GM21529 (cell line): ENCODE results near the gene POLD2.

Experiments
- ATAC-seq: cut with Tn5 transposase; IDR thresholded peaks from one replicate; pipeline ENCODE4 v1.9.1; 2021; ENCODE audit not compliant: unreplicated experiment

POLD2 gene

DNA sequence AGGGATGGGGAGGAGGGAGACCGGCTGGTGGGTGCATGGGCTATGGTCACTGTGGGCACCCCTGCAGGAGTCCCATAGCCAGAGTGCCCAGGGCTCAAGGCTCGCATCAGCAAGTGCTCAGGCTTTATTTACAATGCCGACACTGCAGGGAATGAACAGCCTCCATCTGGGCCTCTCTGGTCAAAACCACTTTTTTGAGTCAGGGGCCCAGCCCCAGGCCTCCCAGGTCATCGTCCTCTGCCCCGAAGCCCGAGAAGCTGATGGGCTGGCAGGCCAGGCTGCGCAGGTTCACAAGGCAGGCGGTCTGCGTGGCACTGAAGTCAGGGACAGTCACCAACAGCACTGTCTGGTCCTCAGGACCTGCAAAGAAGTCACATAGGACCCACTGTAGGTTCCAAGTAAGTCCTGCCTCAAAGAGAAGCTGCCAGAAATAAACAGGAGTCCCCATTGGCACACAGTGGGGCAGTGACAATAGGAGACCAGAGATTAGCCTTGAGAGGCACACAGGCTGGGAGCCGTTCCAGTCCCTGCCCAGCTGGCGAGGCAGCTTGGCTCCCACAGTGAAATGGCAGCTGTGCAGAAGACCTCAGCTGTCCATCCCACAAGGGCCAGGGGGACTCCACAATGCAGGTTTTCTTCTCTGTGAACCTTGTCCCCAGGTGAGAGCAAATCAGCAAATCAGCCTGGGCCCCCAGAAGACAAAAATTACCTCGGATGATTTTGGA, 8.6 kb downstream of the POLD2 start:
- no peak for ATAC-seq

GRCh38 chr7:44113764-44114354, 9.5 kb downstream of the POLD2 start:
- no peak for ATAC-seq

DNA sequence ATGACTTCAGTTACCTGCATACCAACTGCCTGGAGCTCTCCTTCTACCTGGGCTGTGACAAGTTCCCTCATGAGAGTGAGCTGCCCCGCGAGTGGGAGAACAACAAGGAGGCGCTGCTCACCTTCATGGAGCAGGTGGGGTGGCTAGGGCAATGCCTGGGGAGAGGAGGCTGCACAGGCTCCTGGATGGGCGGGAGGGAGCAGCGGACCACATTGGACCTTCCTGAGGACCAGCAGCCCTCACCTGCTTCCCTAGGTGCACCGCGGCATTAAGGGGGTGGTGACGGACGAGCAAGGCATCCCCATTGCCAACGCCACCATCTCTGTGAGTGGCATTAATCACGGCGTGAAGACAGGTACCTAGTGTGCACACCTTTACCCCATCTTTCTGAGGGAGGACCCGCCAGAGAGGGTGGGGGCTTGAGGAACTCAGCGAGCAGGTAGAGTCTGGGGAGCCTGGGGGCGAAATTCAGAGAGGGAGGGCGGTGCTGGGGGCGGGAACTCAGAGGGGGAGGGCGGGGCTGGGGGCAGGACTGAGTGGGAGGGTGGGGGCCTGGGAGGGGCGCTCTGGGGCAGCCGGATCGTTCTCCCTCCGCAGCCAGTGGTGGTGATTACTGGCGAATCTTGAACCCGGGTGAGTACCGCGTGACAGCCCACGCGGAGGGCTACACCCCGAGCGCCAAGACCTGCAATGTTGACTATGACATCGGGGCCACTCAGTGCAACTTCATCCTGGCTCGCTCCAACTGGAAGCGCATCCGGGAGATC, 10.2 kb downstream of the POLD2 start:
- ATAC-seq, result no peak

DNA sequence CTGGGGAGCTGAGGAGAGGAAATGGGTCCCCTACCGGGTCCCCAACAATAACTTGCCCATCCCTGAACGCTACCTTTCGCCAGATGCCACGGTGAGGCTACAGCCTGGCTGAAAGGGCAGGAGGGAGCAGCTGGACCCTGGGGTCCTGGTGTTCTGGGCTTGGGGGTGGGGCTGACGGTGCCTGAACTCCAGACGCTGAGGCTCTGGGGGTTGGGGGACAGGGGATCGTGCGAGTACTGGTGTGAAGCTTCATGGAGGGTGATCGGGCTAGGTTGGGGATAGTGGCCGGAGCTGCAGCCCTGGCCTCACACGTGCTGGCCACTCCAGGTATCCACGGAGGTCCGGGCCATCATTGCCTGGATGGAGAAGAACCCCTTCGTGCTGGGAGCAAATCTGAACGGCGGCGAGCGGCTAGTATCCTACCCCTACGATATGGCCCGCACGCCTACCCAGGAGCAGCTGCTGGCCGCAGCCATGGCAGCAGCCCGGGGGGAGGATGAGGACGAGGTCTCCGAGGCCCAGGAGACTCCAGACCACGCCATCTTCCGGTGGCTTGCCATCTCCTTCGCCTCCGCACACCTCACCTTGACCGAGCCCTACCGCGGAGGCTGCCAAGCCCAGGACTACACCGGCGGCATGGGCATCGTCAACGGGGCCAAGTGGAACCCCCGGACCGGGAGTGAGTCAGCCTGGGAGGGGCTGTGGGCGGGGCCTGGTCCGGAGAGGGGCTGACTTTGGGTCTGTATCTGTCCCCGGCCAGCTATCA, 10.9 kb downstream of the POLD2 start:
- no peak for ATAC-seq

- no peak for ATAC-seq
These were observed 11.6 kb downstream of the POLD2 start for GRCh38 chr7:44111761-44112160.

- no peak for ATAC-seq
These were observed 12.4 kb downstream of the POLD2 start for GRCh38 chr7:44110719-44111635.

DNA sequence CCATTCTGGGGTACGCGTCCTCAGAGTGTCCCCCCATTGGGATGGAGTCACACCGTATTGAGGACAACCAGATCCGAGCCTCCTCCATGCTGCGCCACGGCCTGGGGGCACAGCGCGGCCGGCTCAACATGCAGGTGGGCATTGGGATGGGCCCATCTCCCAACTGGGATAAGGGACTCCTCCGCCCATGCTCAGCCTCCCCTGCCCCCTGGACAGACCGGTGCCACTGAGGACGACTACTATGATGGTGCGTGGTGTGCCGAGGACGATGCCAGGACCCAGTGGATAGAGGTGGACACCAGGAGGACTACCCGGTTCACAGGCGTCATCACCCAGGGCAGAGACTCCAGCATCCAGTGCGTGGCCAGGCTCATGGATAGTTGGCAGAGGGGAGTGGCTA, 13.4 kb downstream of the POLD2 start:
- ATAC-seq, result no peak

DNA sequence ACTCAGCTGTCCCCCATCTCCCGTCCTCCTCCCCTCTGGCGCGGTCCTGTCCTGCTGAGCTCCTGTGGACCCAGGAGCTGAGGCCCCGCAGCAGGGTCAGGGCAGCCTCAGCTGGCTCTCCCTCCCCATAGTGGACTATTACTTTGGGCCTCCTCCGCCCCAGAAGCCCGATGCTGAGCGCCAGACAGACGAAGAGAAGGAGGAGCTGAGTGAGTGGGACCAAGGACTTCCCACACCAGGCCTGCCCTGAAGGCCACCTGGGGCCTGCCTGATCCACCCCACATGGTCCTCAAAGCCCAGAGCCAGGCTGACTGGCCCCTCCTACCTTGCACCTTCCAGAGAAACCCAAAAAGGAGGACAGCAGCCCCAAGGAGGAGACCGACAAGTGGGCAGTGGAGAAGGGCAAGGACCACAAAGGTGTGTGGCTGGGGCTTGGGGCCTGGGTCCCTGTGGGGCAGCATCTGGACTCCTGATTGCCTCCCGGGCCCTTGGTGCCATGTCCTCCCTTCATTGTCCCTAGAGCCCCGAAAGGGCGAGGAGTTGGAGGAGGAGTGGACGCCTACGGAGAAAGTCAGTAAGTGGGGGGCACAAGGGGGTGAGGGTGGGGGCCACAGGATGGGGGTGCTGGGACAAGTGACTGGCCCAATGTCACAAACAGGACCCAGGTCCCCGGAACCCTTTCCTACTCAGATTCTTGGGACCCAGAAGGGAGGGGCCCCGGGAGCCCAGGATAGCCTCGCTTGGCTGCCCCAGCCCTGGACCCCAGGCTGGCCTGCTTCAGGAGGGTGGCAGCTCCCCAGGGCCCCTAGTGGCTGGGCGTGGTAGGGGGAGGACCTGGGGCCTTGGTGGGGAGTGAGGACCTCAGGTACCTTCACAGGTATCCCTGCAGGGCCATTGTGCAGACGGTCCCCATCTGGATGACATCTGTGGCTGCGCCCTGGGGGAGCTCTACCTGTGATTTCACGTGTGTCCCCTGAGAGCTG, 14.3 kb downstream of the POLD2 start:
- ATAC-seq, result no peak

GRCh38 chr7:44107961-44108767, 15.2 kb downstream of the POLD2 start:
- no peak for ATAC-seq

DNA sequence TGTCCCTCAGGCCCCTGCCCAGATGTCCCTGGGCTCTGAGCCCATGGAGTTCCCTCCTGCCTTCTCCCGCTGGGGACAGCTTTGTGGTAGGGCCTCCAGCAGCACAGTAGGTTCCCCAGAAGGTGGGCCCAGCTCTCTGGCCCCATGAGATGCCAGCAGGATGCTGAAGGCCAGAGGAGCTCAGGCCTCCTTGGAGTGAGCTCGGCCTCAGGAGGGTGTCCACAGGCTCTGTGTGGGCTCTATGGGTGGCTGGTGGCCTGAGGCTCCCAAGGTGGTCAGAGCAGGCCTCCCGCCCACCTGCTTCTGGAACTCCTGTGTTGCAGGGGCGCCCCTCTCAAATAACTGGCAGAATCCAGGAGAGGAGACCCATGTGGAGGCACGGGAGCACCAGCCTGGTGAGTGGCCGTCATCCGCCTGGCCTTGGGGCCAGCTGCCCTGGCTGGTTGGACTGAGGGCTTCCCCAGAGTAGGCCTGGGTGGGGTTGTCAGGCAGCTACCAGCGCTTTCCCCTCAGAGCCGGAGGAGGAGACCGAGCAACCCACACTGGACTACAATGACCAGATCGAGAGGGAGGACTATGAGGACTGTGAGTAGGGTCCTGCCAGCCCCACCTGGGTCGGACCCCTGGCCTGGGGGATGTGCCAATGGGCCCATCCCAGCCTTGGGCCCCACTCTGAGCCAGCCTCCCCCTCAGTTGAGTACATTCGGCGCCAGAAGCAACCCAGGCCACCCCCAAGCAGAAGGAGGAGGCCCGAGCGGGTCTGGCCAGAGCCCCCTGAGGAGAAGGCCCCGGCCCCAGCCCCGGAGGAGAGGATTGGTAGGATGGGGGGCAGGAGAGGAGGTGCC, 16.0 kb downstream of the POLD2 start:
- no peak for ATAC-seq

DNA sequence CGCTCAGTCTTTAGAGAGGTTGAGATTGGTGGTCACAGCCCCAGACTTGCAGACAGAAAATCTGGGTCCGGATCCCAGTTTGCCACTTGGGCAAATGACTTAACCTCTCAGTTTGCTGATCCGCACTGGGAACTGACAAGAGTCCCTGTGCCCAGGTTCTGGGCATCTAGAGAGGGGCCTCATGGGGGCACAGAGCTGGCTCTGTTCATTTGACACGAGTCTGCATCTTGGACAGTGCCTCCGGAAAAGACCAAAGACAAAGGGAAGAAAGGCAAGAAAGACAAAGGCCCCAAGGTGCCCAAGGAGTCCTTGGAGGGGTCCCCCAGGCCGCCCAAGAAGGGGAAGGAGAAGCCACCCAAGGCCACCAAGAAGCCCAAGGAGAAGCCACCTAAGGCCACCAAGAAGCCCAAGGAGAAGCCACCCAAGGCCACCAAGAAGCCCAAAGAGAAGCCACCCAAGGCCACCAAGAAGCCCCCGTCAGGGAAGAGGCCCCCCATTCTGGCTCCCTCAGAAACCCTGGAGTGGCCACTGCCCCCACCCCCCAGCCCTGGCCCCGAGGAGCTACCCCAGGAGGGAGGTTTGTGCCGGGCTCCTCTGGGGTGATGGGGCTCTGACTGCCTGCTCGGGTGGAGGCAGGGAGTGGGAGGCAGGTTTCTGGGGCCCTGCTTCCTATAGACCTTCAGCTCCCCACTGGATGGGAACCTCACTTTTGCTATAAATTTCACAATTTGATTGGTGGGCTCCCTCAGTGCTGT, 16.9 kb downstream of the POLD2 start:
- ATAC-seq, result no peak

DNA sequence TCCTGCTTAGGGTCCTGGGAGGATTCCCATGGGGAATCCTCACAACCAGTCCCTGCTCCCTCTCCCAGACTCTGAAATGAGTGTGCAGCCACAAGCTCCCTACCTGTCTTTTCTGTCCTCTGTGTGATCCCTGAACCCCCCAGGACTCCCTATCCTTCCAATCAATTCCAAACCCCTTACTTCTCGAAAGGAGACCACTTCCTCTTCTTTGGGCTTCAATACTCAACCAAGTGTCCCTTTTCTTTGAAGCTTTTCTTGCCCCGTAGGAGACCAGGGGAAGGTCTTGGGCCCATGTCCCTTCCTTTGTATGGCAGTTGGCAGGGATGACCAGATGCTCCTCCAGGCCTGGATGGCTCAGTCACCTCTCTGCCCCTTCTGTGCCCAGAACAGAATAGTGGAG, 17.5 kb downstream of the POLD2 start:
- no peak for ATAC-seq

DNA sequence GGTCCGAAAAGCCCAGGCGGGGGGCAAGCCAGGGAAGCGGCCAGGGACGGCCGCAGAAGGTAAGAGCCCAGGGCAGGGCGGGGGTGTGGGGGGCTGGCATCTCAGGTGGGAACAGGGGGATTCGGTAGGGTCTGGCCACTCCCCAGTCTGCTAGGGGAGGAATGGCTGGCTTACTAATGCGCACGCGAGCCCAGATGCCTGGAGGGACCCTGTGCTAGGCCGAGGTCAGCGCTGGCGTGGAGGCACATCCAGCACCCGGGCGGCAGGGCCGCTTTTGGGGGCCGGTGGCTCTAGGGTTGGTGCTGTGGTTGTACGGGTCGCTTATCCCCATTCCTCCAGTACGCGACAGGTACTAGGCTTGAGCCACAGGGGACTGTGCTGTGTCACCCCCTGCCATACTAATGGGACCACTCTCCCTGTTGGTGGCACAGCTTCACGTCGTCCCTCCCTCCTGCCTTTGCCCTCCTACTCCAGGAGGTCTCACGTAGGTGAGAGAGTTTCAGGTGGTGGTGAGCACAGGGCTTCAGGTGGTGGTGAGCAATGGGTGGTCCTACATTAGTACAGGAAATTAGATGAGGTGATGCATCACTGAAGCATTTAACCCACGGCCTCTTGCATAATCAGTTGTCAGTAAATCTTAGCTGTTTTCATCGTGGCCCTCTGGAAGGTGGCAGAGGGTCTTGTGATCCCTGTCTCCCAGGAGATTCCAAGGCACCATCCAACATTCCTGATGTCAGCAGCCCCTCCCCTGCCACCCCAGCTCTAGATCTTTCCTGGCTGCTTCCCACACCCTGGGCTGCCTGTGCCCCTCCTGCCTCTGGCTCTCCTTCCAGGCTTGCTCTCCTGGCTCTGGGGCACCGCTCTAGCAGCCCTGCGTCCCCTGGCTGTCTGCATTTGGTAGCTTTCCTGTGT, 18.2 kb downstream of the POLD2 start:
- ATAC-seq, result no peak

- no peak for ATAC-seq
These were observed 19.2 kb downstream of the POLD2 start, which contains the start of gene AEBP1 for GRCh38 chr7:44103923-44104859. AEBP1 (plus strand) TSS chr7:44104345; CDS start chr7:44104666, 321 bp downstream.

- no peak for ATAC-seq
These were observed 19.8 kb downstream of the POLD2 start for GRCh38 chr7:44103566-44103922.
